Uterus (tissue), 4 donors: Measurements from ENCODE around the gene COX10. TPM values are rescaled to one million over a fixed set of nuclear protein-coding genes. Genes with fewer than 3 reads are reported as not detected.

ENCODE experiments used
- DNase-seq, 2 donors: peaks; one replicate each; pipeline ENCODE4 v3.0.0-alpha.2; 2019 to 2020
- H3K27ac ChIP-seq, 2 donors: fragments of 200-600 bp; sonication (generic); 1 replicate in 1 of 2; 2 replicates in 1 of 2; pipeline ENCODE4 v1.5.1; 2016 to 2018
- H3K27me3 ChIP-seq, 2 donors: fragments of 200-600 bp; sonication (generic); one replicate each; pipeline ENCODE4 v1.5.1; 2018 to 2019; ENCODE audit warnings: control low read depth in 1 of 2
- H3K36me3 ChIP-seq, 2 donors: fragments of 200-600 bp; sonication (generic); one replicate each; pipeline ENCODE4 v1.5.1; 2019; ENCODE audit warnings: control low read depth in 1 of 2
- H3K4me1 ChIP-seq, 2 donors: fragments of 200-600 bp; sonication (generic); one replicate each; pipeline ENCODE4 v1.5.1; 2018 to 2019; ENCODE audit warnings: control low read depth in 1 of 2
- H3K4me3 ChIP-seq, 2 donors: fragments of 200-600 bp; sonication (generic); 1 replicate in 1 of 2; 2 replicates in 1 of 2; pipeline ENCODE4 v1.5.1; 2018 to 2019; ENCODE audit warnings: mild to moderate bottlenecking in 1 of 2
- H3K9me3 ChIP-seq, 2 donors: fragments of 200-600 bp; sonication (generic); one replicate each; pipeline ENCODE4 v1.5.1; 2019; ENCODE audit warnings: control low read depth in 1 of 2
- CTCF ChIP-seq, 4 experiments: fragments of 200-600 bp in 2 of 4; fragments of 450-650 bp in 2 of 4; sonication (generic) in 2 of 4; IDR thresholded peaks; one replicate each; pipeline ENCODE4 v1.5.1; 2016 to 2019; ENCODE audit warnings: antibody characterized with exemption in 4 of 4, mild to moderate bottlenecking in 2 of 4, moderate library complexity in 1 of 4
- POLR2A ChIP-seq, 2 donors: fragments of 450-650 bp; IDR thresholded peaks; one replicate each; pipeline ENCODE4 v1.6.1; 2016; ENCODE audit warnings: antibody characterized with exemption in 2 of 2, mild to moderate bottlenecking in 1 of 2, moderate library complexity in 1 of 2
- intact Hi-C: fragments of 100-400 bp; cut with DNase I; formaldehyde crosslinking; loops from one replicate; pipeline ENCODE4 v1.15.1; 2023; ENCODE audit warnings: low total_unique reads
- total RNA-seq, 4 donors: library from RNA; depleted of rRNA in 3 of 4; stranded (reverse); fragments of >200 nt in 3 of 4; gene quantifications; one replicate each; pipeline versions ENCODE4 v1.1.0 to v1.2.4, GENCODE V29; 2014 to 2023
- donor health status: DM: yes; HTN: yes; CAD: no.

COX10 gene
- total RNA-seq, 4 donors from 2014 or later = 3.2 to 23.4 (median 10.9) TPM

GRCh38 chr17:14037453-14037852 is 31.9 kb upstream of the COX10 start:
- no peaks in the 10 kb centered on the region for H3K4me1 ChIP-seq
- TF ChIP-seq POLR2A (IDR thresholded peaks at IDR 0.05) (no peak), CTCF (IDR thresholded peaks at IDR 0.05) (no peak)
- H3K4me3 ChIP-seq = no peak overlapping the region
- H3K9me3 ChIP-seq = no peaks in the 10 kb centered on the region
- H3K36me3 ChIP-seq = no peaks in the 10 kb centered on the region
- H3K27me3 ChIP-seq = no peaks in the 10 kb centered on the region
- intact Hi-C loops = no loop called here
- no peak for DNase-seq
- H3K27ac ChIP-seq = no peak overlapping the region

GRCh38 chr17:14038206-14038605 is 31.1 kb upstream of the COX10 start:
- Histone ChIP-seq H3K9me3 (no peaks in the 10 kb centered on the region), H3K27me3 (no peaks in the 10 kb centered on the region), H3K4me3 (no peak overlapping the region), H3K27ac (no peak overlapping the region), H3K4me1 (no peaks in the 10 kb centered on the region), H3K36me3 (no peaks in the 10 kb centered on the region)
- TF ChIP-seq POLR2A (IDR thresholded peaks at IDR 0.05) (no peak), CTCF (IDR thresholded peaks at IDR 0.05) (no peak)
- intact Hi-C loops = no loop called here
- DNase-seq = no peak

DNA sequence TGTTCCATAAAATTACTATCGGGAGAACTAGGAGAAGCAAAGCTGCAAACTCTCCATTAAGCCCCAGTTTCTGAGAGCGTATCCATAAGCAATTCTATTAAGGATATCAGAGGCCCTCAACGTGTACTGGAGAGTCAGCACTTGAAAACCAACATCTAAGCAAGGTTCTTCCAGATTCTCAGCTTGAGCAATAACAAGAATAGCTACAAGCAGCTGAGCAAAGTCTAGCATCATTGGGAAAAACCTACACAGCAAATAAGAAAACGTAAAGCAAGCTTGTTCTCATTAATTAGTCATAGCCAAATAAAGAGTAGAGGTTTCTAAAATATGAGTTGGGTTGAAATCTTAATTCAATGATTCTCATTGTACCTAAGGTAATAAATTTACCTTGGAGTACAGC is 26.9 kb upstream of the COX10 start:
- Histone ChIP-seq H3K9me3 (no peaks in the 10 kb centered on the region), H3K4me1 (no peaks in the 10 kb centered on the region), H3K36me3 (no peaks in the 10 kb centered on the region), H3K4me3 (no peak overlapping the region), H3K27me3 (no peaks in the 10 kb centered on the region), H3K27ac (no peak overlapping the region)
- no peak for DNase-seq
- intact Hi-C loops = no loop called here
- TF ChIP-seq POLR2A (IDR thresholded peaks at IDR 0.05) (no peak), CTCF (IDR thresholded peaks at IDR 0.05) (no peak)

DNA sequence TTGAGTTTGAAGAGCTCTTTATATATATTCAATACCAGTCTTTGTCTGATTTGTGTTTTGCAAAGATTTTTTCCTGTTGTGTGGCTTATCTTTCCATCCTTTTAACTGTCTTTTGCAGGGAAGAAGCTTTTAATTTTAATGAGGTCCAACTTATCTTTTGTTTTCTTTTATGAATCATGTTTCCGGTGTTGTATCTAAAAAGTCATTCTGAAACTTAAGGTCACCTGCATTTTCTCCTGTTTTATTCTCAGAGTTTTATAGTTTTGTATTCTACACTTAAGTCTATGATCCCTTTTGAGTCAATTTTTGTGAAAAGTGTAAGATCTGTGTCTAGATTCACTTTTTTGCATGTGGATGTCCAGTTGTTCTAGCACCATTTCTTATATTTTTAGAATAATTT is 24.6 kb upstream of the COX10 start:
- Histone ChIP-seq H3K9me3 (no peaks in the 10 kb centered on the region), H3K27me3 (no peaks in the 10 kb centered on the region), H3K4me3 (no peak overlapping the region), H3K36me3 (no peaks in the 10 kb centered on the region), H3K4me1 (no peaks in the 10 kb centered on the region), H3K27ac (no peak overlapping the region)
- no peak for TF ChIP-seq CTCF (IDR thresholded peaks at IDR 0.05)
- no peak for TF ChIP-seq POLR2A (IDR thresholded peaks at IDR 0.05)
- no peak for DNase-seq
- intact Hi-C loops = no loop called here

DNA sequence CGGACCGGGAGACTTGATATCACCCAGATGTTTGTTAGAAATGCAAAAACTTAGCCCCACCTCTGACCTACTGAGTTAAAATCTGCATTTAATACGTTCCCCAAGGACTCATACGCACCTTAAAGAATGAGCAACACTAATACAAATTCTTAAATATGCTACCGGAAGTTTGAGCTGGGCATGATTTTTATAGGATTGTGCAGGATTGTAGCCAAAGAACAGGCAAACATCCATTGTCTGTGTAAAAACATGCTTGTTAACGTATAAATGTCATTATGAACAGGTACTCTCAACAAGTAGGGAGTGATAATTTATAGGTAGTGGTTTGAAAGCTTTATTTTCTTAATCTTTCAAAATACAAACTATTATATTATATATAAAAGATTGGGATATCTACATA is 22.3 kb upstream of the COX10 start:
- Histone ChIP-seq H3K4me3 (no peak overlapping the region), H3K9me3 (no peaks in the 10 kb centered on the region), H3K4me1 (no peaks in the 10 kb centered on the region), H3K27ac (no peak overlapping the region), H3K27me3 (no peaks in the 10 kb centered on the region), H3K36me3 (no peaks in the 10 kb centered on the region)
- DNase-seq = no peak
- intact Hi-C loops = no loop called here
- TF ChIP-seq POLR2A (IDR thresholded peaks at IDR 0.05) (no peak), CTCF (IDR thresholded peaks at IDR 0.05) (no peak)
